RWPE2 (cell line): ENCODE results near the gene ANKS1B.

Source experiments
- ATAC-seq: fragments of 200-7000 bp; cut with Tn5 transposase; 3 replicates; pipeline ENCODE4 v1.9.1; 2021; ENCODE audit warnings: low read depth
- DNase-seq: peaks from one replicate; pipeline ENCODE4 v3.0.0-alpha.2; 2020; ENCODE audit warnings: low spot score
- H3K27ac ChIP-seq: fragments of 450-650 bp; 2 replicates; pipeline ENCODE4 v1.5.1; 2017; ENCODE audit warnings: mild to moderate bottlenecking; ENCODE audit not compliant: poor library complexity, severe bottlenecking
- H3K27me3 ChIP-seq: fragments of 250-450 bp; sonication (Bioruptor Pico); 2 replicates; pipeline ENCODE4 v1.5.1; 2021; ENCODE audit warnings: mild to moderate bottlenecking, moderate library complexity; ENCODE audit not compliant: insufficient read depth, poor library complexity, severe bottlenecking
- H3K36me3 ChIP-seq: fragments of 250-450 bp; sonication (Bioruptor Pico); 2 replicates; pipeline ENCODE4 v1.5.1; 2020; ENCODE audit warnings: low read depth, mild to moderate bottlenecking, moderate library complexity
- H3K4me1 ChIP-seq: fragments of 250-450 bp; sonication (Bioruptor Pico); 2 replicates; pipeline ENCODE4 v1.5.1; 2021; ENCODE audit warnings: mild to moderate bottlenecking, moderate library complexity; ENCODE audit not compliant: insufficient read depth, poor library complexity, severe bottlenecking
- H3K4me3 ChIP-seq: fragments of 250-450 bp; sonication (Bioruptor Pico); 2 replicates; pipeline ENCODE4 v1.5.1; 2021; ENCODE audit warnings: mild to moderate bottlenecking, moderate library complexity; ENCODE audit not compliant: severe bottlenecking
- H3K9me3 ChIP-seq: fragments of 250-450 bp; sonication (Bioruptor Pico); 2 replicates; pipeline ENCODE4 v1.5.1; 2021; ENCODE audit warnings: mild to moderate bottlenecking, moderate library complexity; ENCODE audit not compliant: severe bottlenecking
- CTCF ChIP-seq: fragments of 450-650 bp; IDR thresholded peaks from one replicate; pipeline ENCODE4 v1.5.1; 2017; ENCODE audit warnings: mild to moderate bottlenecking, moderate library complexity; ENCODE audit not compliant: poor library complexity, severe bottlenecking

The ANKS1B gene

GRCh38 chr12:99966429-99966828, 18.3 kb downstream of the ANKS1B start:
- no peaks in the 10 kb centered on the region for H3K27me3 ChIP-seq
- H3K36me3 ChIP-seq: no peaks in the 10 kb centered on the region
- H3K27ac ChIP-seq: no peak overlapping the region
- no peaks in the 10 kb centered on the region for H3K4me1 ChIP-seq
- no peak for TF ChIP-seq CTCF
- ATAC-seq (no peak), DNase-seq (no peak)
- no peak overlapping the region for H3K4me3 ChIP-seq
- H3K9me3 ChIP-seq: no peaks in the 10 kb centered on the region

- no peak overlapping the region for H3K4me3 ChIP-seq
- H3K27me3 ChIP-seq: peaks cover 24% of the 10 kb centered on the region
- H3K9me3 ChIP-seq: no peaks in the 10 kb centered on the region
- DNase-seq: no peak
- H3K36me3 ChIP-seq: no peaks in the 10 kb centered on the region
- no peak overlapping the region for H3K27ac ChIP-seq
- no peak for TF ChIP-seq CTCF
- H3K4me1 ChIP-seq: peaks cover 6% of the 10 kb centered on the region
- ATAC-seq: no peak
Measured at GRCh38 chr12:99960311-99960710, 24.4 kb downstream of the ANKS1B start.

- Histone ChIP-seq H3K36me3 (no peaks in the 10 kb centered on the region), H3K27ac (no peak overlapping the region), H3K4me1 (peaks cover 6% of the 10 kb centered on the region), H3K4me3 (no peak overlapping the region), H3K9me3 (no peaks in the 10 kb centered on the region), H3K27me3 (peaks cover 24% of the 10 kb centered on the region)
- ATAC-seq: peak; percentile 88
- no peak for TF ChIP-seq CTCF
- no peak for DNase-seq
Measured at GRCh38 chr12:99959549-99960170, 25.1 kb downstream of the ANKS1B start.

- DNase-seq (no peak), ATAC-seq (no peak)
- Histone ChIP-seq H3K36me3 (no peaks in the 10 kb centered on the region), H3K9me3 (no peaks in the 10 kb centered on the region), H3K4me1 (peaks cover 6% of the 10 kb centered on the region), H3K27me3 (peaks cover 33% of the 10 kb centered on the region), H3K27ac (no peak overlapping the region), H3K4me3 (no peak overlapping the region)
- no peak for TF ChIP-seq CTCF
Measured at GRCh38 chr12:99957866-99958466, 26.8 kb downstream of the ANKS1B start.

GRCh38 chr12:99954724-99955123, 30.0 kb downstream of the ANKS1B start:
- no peak for TF ChIP-seq CTCF
- DNase-seq (no peak), ATAC-seq (no peak)
- Histone ChIP-seq H3K9me3 (no peaks in the 10 kb centered on the region), H3K4me3 (no peak overlapping the region), H3K27me3 (peaks cover 34% of the 10 kb centered on the region), H3K27ac (no peak overlapping the region), H3K36me3 (no peaks in the 10 kb centered on the region), H3K4me1 (peaks cover 4% of the 10 kb centered on the region)
